K562 (cell line): Measurements from ENCODE around the gene IL4R. TPM values are rescaled to one million over a fixed set of nuclear protein-coding genes. Genes with fewer than 3 reads are reported as not detected.

Source experiments
- ATAC-seq: fragments of 200-7000 bp; cut with Tn5 transposase; 3 replicates; pipeline ENCODE4 v1.9.1; 2020; ENCODE audit warnings: moderate library complexity
- BruUV-seq: library from RNA; stranded (reverse); fragments of 400-500 nt; replicated peaks from 2 replicates; lab custom pipeline; 2021; lab: Mats Ljungman, UMichigan
- CTCF ChIA-PET: fragments of 300-600 bp; formaldehyde crosslinking; extraction: SDS; loops from one replicate; lab custom pipeline; 2021; ENCODE audit warnings: low intra/inter-chr PET ratio; lab: Yijun Ruan, JAX
- POLR2A ChIA-PET: fragments of 300-600, 350-650 bp; sonication (Branson Sonifier 250); formaldehyde crosslinking; extraction: SDS; loops from one replicate; lab custom pipeline; 2021; ENCODE audit warnings: antibody characterized with exemption, inconsistent platforms; lab: Yijun Ruan, JAX
- DNase-seq, 4 experiments: peaks; one replicate each; pipeline versions ENCODE4 v3.0.0 to v3.0.0-alpha.2; 2011 to 2018; ENCODE audit warnings: low spot score in 3 of 4, mixed read lengths in 3 of 4; ENCODE audit errors: extremely low read depth in 1 of 4
- FAIRE-seq: peaks from 2 replicates; lab custom pipeline; 2011; peaks lifted over from hg19 to GRCh38; lab: Jason Lieb, UNC
- H2AFZ ChIP-seq: 2 replicates; pipeline ENCODE4 v1.6.0; 2011; ENCODE audit warnings: low read depth, low read length, control low read depth, inconsistent platforms
- H3K27ac ChIP-seq: fragments of 200-600 bp; 3 replicates; pipeline ENCODE4 v1.8.0; 2011; ENCODE audit warnings: low read depth, mild to moderate bottlenecking, control low read depth, inconsistent platforms, low read length, moderate library complexity, mixed read lengths; ENCODE audit errors: extremely low read depth
- H3K27me3 ChIP-seq, 2 experiments: fragments of 300-600 bp in 1 of 2; 2 replicates in 1 of 2; 3 replicates in 1 of 2; pipeline versions ENCODE4 v1.6.0 to v1.8.0; 2011; ENCODE audit warnings: inconsistent platforms in 2 of 2, low read length in 2 of 2, mild to moderate bottlenecking in 1 of 2, mixed read lengths in 1 of 2, moderate library complexity in 1 of 2; ENCODE audit not compliant: control insufficient read depth in 2 of 2, insufficient read depth in 2 of 2
- H3K36me3 ChIP-seq: fragments of 300-600 bp; 3 replicates; pipeline ENCODE4 v1.8.0; 2011; ENCODE audit warnings: mild to moderate bottlenecking, low read length, inconsistent platforms; ENCODE audit not compliant: control insufficient read depth, insufficient read depth
- H3K4me1 ChIP-seq, 2 experiments: fragments of 200-600 bp in 1 of 2; replicated peaks in 1 of 2; 2 replicates in 1 of 2; 3 replicates in 1 of 2; pipeline versions ENCODE4 v1.5.1 to v1.8.0; 2011; ENCODE audit warnings: inconsistent platforms in 2 of 2, low read length in 2 of 2, mild to moderate bottlenecking in 1 of 2, mixed read lengths in 1 of 2, moderate library complexity in 1 of 2; ENCODE audit not compliant: control insufficient read depth in 2 of 2, insufficient read depth in 2 of 2
- H3K4me2 ChIP-seq: 2 replicates; pipeline ENCODE4 v1.6.1; 2011; ENCODE audit warnings: low read length, control low read depth, inconsistent platforms, mixed read lengths; ENCODE audit not compliant: insufficient read depth
- H3K4me3 ChIP-seq: fragments of 200-600 bp; sonication (generic), shearing (Covaris generic); 2 replicates; pipeline ENCODE4 v1.5.1; 2016; ENCODE audit warnings: control low read depth, inconsistent platforms
- H3K79me2 ChIP-seq: fragments of 200-600 bp; 3 replicates; pipeline ENCODE4 v1.8.0; 2011; ENCODE audit warnings: low read length, inconsistent platforms; ENCODE audit not compliant: control insufficient read depth, insufficient read depth
- H3K9ac ChIP-seq, 2 experiments: 2 replicates each; pipeline versions ENCODE4 v1.6.0 to v1.6.1; 2011; ENCODE audit warnings: low read depth in 2 of 2, low read length in 2 of 2, control low read depth in 1 of 2, inconsistent platforms in 1 of 2, mild to moderate bottlenecking in 1 of 2, mixed read lengths in 1 of 2; ENCODE audit not compliant: insufficient read depth in 1 of 2
- H3K9me1 ChIP-seq: one replicate; pipeline ENCODE4 v1.6.0; 2011; ENCODE audit warnings: inconsistent platforms, mild to moderate bottlenecking, low read length, moderate library complexity; ENCODE audit not compliant: control insufficient read depth, insufficient read depth
- H3K9me3 ChIP-seq: replicated peaks from 2 replicates; pipeline ENCODE4 v1.5.1; 2011; ENCODE audit warnings: low read depth, low read length, inconsistent platforms; ENCODE audit not compliant: control insufficient read depth, insufficient read depth
- H4K20me1 ChIP-seq: replicated peaks from 2 replicates; pipeline ENCODE4 v1.6.1; 2011; ENCODE audit warnings: low read length, inconsistent platforms, mixed read lengths; ENCODE audit not compliant: control insufficient read depth, insufficient read depth
- ARID3B ChIP-seq: fragments of 250-450 bp; sonication (Bioruptor Pico); IDR thresholded peaks from 2 replicates; pipeline ENCODE4 v1.4.0; 2020; ENCODE audit warnings: borderline replicate concordance
- CREB3L1 ChIP-seq: fragments of 450-650 bp; IDR thresholded peaks from 2 replicates; pipeline ENCODE4 v1.6.1; 2014; ENCODE audit warnings: low read depth, mild to moderate bottlenecking, moderate library complexity, borderline replicate concordance
- ELF1 ChIP-seq: fragments of 200-800 bp; sonication (Bioruptor generic); IDR thresholded peaks from 2 replicates; pipeline ENCODE4 v1.6.1; 2016; ENCODE audit warnings: missing genetic modification characterization, missing compliant biosample characterization
- HEY1 ChIP-seq: fragments of 250-450 bp; sonication (Bioruptor Pico); IDR thresholded peaks from 2 replicates; pipeline ENCODE4 v1.5.0; 2020; ENCODE audit warnings: mild to moderate bottlenecking, moderate library complexity, borderline replicate concordance
- NKRF ChIP-seq: fragments of 450-650 bp; IDR thresholded peaks from 2 replicates; pipeline ENCODE4 v1.6.1; 2016; ENCODE audit warnings: borderline replicate concordance
- SMARCB1 ChIP-seq: IDR thresholded peaks from 2 replicates; pipeline ENCODE4 v1.6.1; 2011; ENCODE audit warnings: improper control_type of control experiment, low read depth; ENCODE audit not compliant: insufficient read length
- VEZF1 ChIP-seq: fragments of 200-800 bp; sonication (Bioruptor generic); IDR thresholded peaks from 2 replicates; pipeline ENCODE4 v1.6.1; 2017; ENCODE audit warnings: missing genetic modification characterization, missing compliant biosample characterization
- ZNF75A ChIP-seq: fragments of 450-650 bp; formaldehyde crosslinking; IDR thresholded peaks from 2 replicates; pipeline ENCODE4 v1.4.0; 2020; ENCODE audit warnings: mild to moderate bottlenecking
- ZNF766 ChIP-seq: fragments of 200-800 bp; sonication (Bioruptor generic); conservative IDR thresholded peaks from 2 replicates; pipeline ENCODE4 v1.6.1; 2016; ENCODE audit warnings: missing genetic modification characterization, missing compliant biosample characterization
- WGBS: fragments of 100-300 bp; shearing (Covaris generic); methylation state at CpG from one replicate; pipeline ENCODE4 v1.1.6; 2016; ENCODE audit warnings: low coverage, mixed read lengths; ENCODE audit not compliant: insufficient coverage; ENCODE audit errors: missing lambda C conversion rate; 5-methylcytosine and 5-hydroxymethylcytosine counted together
- in situ Hi-C: fragments of 300-500 bp; cut with MboI; formaldehyde crosslinking; loops from 4 replicates; pipeline ENCODE4 v1.15.0; 2018; ENCODE audit warnings: inconsistent platforms, mixed read lengths
- intact Hi-C: fragments of 100-400 bp; cut with micrococcal nuclease; formaldehyde crosslinking; loops from 2 replicates; pipeline ENCODE4 v1.14.2; 2022
- polyA plus RNA-seq, 8 experiments: library from polyadenylated mRNA; depleted of rRNA in 4 of 8; stranded (reverse) in 5 of 8; unstranded in 3 of 8; fragments of >200 nt; fragmentation: Nextera tagmentation in 2 of 8; fragmentation: Illumina TruSeq in 1 of 8; extraction: Ambion mirVana in 2 of 8; extraction: Trizol in 1 of 8; gene quantifications; 2 replicates each; pipeline versions ENCODE4 v1.2.1 to v1.2.3, GENCODE V29; 2011 to 2014; ENCODE audit warnings: inconsistent platforms in 1 of 8, missing spikeins in 1 of 8
- total RNA-seq, 7 experiments: library from RNA; depleted of rRNA in 6 of 7; stranded (reverse); fragments of >200 nt in 6 of 7; fragmentation: Illumina TruSeq in 2 of 7; extraction: Trizol in 2 of 7; gene quantifications; 2 replicates each; pipeline versions ENCODE4 v1.2.1 to v1.2.3, GENCODE V29; 2011 to 2021; ENCODE audit warnings: low replicate concordance in 1 of 7
- TF ChIP-seq, protein P1 (sequence below), 2 experiments: fragments of 450-650 bp in 1 of 2; sonication (generic) in 1 of 2; formaldehyde crosslinking in 1 of 2; IDR thresholded peaks in 1 of 2; conservative IDR thresholded peaks in 1 of 2; 2 replicates each; pipeline versions ENCODE4 v1.6.1 to v1.8.1; 2016 to 2023; ENCODE audit warnings: mild to moderate bottlenecking in 2 of 2, moderate library complexity in 2 of 2, inconsistent platforms in 1 of 2, missing genetic modification reagents in 1 of 2

The IL4R gene
- total and polyA plus RNA-seq, 9 of the 15 experiments (the other 6 are each of a cell fraction or from before 2014, with no cell fraction given) = 0.17 to 5.8 (median 3.3) TPM

GRCh38 chr16:27268376-27269299 lies 45.1 kb upstream of the IL4R start, which contains the start of gene NSMCE1:
Gene NSMCE1, minus strand, starts transcription at chr16:27268772. Its CDS starts 11,202 bp downstream, at chr16:27257570.
- Histone ChIP-seq H3K9me3 (no peaks in the 10 kb centered on the region), H3K9me1 (no peaks in the 10 kb centered on the region), H3K9ac (peak within 1 kb of the TSS; percentile 94 to 97), H4K20me1 (no peaks in the 10 kb centered on the region), H3K27ac (peak within 1 kb of the TSS; percentile 95), H3K79me2 (peaks cover 27% of the 10 kb centered on the region), H3K4me3 (peak within 1 kb of the TSS; percentile 72), H2AFZ (peak within 1 kb of the TSS; percentile 98), H3K4me2 (peak within 1 kb of the TSS; percentile 97), H3K27me3 (no peaks in the 10 kb centered on the region), H3K36me3 (no peaks in the 10 kb centered on the region; the same call in 2 of the 3 replicates), H3K4me1 (peaks cover 4 to 7% of the 10 kb centered on the region in 2 experiments; a peak in 3 of 5 replicates)
- WGBS = 1% methylated on average over 51 of the region's 58 CpGs
- FAIRE-seq (peak; percentile 97), ATAC-seq (peak; percentile 100), DNase-seq (peak; percentile 98 to 99 (median 99))
- in situ Hi-C loops = no loop called here
- TSS peak; percentile 96 for BruUV-seq
- intact Hi-C loops = loop anchor here (2.0 kb wide), 1 partner anchor 34 kb away; no protein-coding TSS in a partner anchor
- ChIA-PET CTCF (interaction anchor here (0.6 kb wide), 1 partner anchor 19 kb away, joined by 3 read pairs; no protein-coding TSS in a partner anchor), POLR2A (interaction anchor here (0.9 to 1.5 kb wide), 6 partner anchors 11 to 69 kb away, joined by 3 to 4 read pairs (median 3); no protein-coding TSS in a partner anchor)
- TF ChIP-seq VEZF1 (CRISPR knock-in tag) (peak; percentile 17; the same call in 1 of the 2 replicates), CREB3L1 (0 out of 2 replicates have a peak, but pooled peaks have one; percentile 36), NKRF (peak; percentile 45; the same call in 1 of the 2 replicates), SMARCB1 (no peak), HEY1 (CRISPR knock-in tag) (no peak), ARID3B (CRISPR knock-in tag) (no peak), ZNF75A (CRISPR knock-in tag) (no peak), ELF1 (tag) (peak; percentile 69), ZNF766 (no peak)
- TF ChIP-seq, protein P1, sequence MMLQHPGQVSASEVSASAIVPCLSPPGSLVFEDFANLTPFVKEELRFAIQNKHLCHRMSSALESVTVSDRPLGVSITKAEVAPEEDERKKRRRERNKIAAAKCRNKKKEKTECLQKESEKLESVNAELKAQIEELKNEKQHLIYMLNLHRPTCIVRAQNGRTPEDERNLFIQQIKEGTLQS (IDR thresholded peaks at IDR 0.05) = no peak; the same call in 1 of the 2 replicates
- TF ChIP-seq, protein P1 (CRISPR knock-in tag; conservative IDR thresholded peaks at IDR 0.05) = peak; percentile 45; the same call in 1 of the 2 replicates
